ENCODE measurements around the gene ANGEL1.

Gene ANGEL1

GRCh38 chr14:76763096-76764041, 49.3 kb downstream of the ANGEL1 start:
- no peak for DNase-seq

DNA sequence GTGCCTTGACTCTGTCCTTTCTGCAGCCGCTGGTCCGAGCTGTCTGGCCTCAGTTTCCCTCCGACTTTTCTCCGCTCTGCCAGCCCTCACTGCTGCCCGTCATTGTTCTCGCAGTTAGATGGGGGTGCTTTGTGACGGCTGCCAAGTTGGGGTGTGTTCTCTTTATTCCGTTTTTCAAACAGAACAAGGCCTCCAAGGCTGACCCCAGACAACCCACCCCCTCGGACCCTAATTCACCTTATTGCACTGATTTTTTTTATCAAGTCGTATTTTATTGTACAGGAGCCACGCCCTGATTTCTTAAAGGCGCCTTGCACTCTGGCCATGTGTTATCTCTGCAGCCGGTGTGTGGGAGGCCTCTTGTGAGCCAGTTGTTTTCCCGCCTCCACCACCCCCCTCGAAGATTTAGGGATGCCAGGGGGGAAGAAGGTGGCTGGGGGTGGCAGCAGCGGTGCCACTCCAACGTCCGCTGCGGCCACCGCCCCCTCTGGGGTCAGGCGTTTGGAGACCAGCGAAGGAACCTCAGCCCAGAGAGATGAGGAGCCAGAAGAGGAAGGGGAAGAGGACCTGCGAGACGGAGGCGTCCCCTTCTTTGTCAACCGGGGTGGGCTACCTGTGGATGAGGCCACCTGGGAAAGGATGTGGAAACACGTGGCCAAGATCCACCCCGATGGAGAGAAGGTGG, 50.1 kb downstream of the ANGEL1 start:
- no peak for DNase-seq

- DNase-seq, result peak in 1 of 6 experiments; percentile 17
Measured at GRCh38 chr14:76761960-76762410, 50.7 kb downstream of the ANGEL1 start.

GRCh38 chr14:76761136-76761959, 51.3 kb downstream of the ANGEL1 start, which contains the start of gene VASH1:
Gene VASH1 (plus strand): TSS chr14:76761468. CDS start chr14:76762822, 1,354 bp downstream.
- DNase-seq, result peak in 2 of 6 experiments; percentile 17 to 27

DNA sequence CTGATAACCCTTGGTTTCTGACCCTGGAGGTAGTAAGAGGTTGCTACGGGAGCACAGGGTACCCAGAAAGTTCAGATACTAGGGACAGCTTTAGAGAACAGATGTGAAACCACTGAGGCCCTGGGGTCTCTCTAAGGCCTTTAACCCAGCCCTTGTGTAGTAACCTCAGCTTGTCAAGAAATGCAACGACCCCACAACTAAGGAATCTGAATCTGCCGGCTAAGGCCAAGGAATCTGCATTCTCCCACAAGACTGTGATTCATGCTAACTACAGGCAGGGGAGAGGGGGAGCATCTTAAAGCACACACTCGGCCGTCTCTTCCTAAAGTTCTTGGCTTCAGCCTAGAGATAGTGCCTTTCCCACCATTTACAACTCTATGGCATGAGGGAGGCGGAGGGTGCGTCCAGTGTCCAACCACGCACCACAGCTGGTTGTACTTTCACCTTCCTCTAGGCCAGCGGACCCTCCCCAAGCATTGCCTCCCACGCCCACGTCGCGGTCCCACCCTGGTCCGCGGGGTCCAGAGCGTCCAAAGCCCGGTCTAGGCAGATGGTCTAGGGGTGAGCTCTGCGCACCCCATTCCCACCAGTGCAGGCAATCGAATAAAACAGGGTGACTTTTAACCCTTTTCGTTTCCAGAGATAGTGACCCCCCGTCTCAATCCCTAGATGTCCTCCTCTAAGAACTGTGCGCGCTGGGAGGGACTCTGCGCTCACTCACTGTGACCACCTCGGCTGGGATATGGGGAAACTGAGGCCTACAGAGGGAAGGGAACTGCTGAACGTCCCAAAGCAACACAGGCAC, 52.1 kb downstream of the ANGEL1 start:
- DNase-seq, result no peak

GRCh38 chr14:76759589-76759988, 53.1 kb downstream of the ANGEL1 start:
- DNase-seq, result no peak

DNA sequence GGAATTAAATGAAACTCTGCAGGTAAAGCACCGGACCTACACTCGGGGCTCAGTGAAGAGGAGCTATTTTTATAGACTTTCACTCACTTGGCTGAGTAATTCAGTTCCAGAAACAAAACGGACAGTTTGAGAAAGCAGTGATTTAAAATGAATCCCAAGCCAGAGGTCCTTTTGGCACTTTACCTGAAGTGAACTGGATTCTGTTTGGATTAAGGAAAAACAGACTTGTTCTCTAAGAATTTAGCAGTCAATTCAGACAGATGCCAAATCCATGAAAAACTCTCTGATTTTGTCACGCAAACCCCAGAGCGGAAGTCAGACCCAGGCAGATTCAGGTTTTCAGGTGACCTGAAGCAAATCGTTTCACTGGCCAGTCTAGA, 56.3 kb downstream of the ANGEL1 start:
- no peak for DNase-seq

DNA sequence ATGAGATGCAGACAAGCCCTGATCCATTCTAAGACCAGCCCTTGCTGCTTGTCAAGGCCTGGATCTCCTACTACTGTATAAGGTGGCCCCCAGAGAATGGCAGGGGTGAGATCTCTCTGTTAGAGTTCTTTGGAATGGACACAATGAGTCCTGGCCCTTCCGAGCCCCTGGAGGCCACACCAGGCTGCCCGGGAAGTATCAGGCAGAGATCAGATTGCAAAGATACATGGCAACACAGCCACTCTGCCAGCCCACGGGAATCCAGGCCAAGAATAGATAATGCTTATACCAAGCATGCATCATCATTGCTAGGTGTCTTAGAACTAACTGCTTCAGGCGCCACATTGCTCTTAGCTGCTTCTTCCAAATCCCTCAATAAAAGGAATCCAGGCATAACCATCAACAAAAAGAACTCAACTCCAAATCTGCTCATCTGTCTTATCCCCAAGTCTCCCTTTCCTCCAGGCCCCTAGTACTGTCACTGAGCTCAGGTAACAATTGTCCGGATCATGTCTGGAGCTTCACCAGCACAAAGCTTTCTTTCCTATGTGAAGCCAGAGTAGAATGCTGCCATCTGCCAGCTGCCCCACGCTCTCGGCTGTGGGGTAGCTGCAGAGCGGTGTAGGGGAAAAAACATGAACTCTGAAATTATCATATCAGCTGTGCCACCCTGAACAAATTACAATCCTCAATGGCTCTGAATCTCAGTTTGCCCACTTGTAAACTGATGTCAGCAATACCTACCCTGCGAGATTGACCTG, 56.9 kb downstream of the ANGEL1 start:
- DNase-seq, result no peak

- DNase-seq, result no peak
Measured at GRCh38 chr14:76754586-76754985, 58.1 kb downstream of the ANGEL1 start.

DNA sequence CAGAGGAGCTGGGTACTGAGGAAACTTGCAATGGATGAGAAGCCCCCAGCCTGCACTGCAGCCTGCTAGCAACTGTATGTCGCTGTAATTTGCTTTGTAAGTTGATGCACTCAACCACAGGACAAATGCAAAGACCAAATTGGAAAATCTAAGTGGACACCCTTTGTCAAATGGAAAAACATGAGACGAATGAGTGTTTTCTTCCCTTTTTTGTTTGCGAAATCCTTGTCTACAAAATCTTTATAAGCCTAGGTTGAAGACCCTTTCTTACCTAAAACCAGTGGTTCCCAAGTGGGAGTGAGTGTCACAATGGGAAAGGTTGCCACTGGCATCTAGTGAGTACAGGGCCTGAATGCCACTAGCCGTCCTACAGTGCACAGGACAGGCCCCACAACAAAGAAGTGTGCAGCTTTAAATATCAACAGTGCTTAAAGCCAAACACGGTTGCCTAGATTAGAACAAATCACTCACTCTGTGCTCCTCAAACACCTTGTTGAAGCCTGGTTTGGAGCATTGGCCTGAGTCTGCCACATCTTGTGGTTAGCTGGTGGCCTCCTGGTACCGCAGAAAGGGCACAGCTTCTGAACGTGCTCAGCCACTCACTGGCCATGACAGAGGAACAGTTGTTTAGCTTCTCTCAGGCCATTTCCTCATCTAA, 59.0 kb downstream of the ANGEL1 start:
- DNase-seq, result no peak

DNA sequence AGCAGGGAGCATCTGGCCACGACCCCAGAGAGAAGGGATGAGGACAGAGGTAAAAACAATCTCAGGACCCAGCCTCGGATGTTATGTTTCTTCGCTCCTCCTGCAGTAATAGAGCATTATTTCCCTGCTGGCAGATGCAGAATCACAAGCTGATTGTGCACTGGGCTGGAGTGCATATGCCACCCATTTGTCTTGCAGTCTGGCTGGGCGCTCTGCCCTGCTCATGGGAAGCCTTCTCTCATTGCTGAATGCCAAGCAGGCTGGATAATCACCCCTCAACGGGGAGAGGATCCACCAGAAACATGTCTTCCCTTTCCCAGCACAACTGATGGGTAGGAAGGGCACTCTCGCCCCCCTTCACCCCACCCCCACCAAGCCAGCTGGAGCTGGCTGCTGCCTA, 59.9 kb downstream of the ANGEL1 start:
- DNase-seq, result no peak

DNA sequence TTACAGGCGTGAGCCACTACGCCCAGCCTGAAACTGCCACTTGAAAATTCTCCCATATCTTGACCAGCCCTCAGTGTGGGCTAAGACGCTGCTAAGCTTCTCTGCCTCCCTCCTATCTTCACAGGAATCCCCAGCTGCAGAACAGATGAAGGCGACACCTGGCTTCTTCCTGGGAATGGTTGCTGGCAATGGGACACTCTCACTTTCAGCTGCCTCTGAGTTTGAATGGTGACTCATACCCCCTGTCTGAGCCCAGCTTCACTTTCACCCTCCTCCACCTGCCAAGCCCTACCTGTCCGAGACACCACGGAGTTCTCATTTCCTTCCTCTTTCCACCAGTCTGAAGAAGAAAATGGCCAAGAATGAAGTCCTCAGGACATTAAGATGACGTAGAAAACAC, 69.7 kb downstream of the ANGEL1 start:
- DNase-seq, result no peak

DNA sequence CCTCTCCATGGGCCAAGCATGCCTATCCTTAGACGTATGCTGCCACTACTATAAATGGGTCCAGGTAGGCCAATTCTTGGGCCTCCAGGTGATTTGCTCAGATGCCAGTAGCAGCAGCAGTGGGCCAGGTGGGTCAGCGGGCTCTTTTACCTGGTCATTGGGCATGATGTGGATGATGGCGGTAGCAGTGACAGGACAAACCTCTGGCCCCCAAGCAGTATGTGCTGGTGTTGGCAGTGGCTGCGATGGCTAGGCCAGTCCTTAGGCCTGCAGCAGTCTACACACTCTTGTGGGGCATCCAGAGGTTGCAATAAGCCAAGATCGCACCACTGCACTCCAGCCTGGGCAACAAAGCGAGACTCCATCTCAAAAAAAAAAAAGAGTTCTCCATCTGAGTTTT, 70.5 kb downstream of the ANGEL1 start:
- no peak for DNase-seq

DNA sequence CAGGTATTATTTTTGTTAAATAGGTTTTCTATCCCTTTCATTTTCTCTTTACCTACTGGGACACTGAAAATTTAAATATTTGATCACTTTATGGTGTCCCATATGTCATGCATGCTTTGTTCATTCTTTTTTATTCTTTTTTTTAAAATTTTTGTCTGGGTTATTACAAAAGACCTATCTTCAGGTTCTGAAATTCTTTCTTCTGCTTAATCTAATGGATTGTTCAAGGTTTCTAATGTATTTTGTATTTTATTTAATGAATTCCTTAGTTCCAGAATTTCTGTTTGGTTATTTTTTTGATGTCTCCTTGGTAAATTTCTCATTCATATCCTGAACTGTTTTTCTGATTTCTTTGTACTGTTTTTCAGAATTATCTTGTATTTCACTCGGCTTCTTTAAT, 71.6 kb downstream of the ANGEL1 start:
- no peak for DNase-seq

Data from stimulated activated naive CD4-positive, alpha-beta T cell (primary cell).